Daoy (cell line): ENCODE measurements around the gene CNNM4. TPM values are rescaled to one million over a fixed set of nuclear protein-coding genes. Genes with fewer than 3 reads are reported as not detected.

Experiments
- DNase-seq: peaks from one replicate; pipeline ENCODE4 v3.0.0-alpha.2; 2015; ENCODE audit warnings: low read depth
- total RNA-seq: library from RNA; depleted of rRNA; stranded (reverse); fragments of >200 nt; shearing (Covaris generic); gene quantifications from 2 replicates; pipeline ENCODE4 v1.2.3, GENCODE V29; 2014

The CNNM4 gene
- total RNA-seq, 1 experiment from 2014 or later, result 2.6 TPM

- DNase-seq, result no peak
These were observed 71.7 kb downstream of the CNNM4 start for GRCh38 chr2:96832408-96832753.

- DNase-seq, result no peak
These were observed 72.2 kb downstream of the CNNM4 start for GRCh38 chr2:96832754-96833507.

GRCh38 chr2:96835830-96836229 is 75.1 kb downstream of the CNNM4 start:
- no peak for DNase-seq

GRCh38 chr2:96837575-96837974 is 76.9 kb downstream of the CNNM4 start:
- no peak for DNase-seq

GRCh38 chr2:96838345-96839292 is 77.9 kb downstream of the CNNM4 start:
- DNase-seq, result no peak

DNA sequence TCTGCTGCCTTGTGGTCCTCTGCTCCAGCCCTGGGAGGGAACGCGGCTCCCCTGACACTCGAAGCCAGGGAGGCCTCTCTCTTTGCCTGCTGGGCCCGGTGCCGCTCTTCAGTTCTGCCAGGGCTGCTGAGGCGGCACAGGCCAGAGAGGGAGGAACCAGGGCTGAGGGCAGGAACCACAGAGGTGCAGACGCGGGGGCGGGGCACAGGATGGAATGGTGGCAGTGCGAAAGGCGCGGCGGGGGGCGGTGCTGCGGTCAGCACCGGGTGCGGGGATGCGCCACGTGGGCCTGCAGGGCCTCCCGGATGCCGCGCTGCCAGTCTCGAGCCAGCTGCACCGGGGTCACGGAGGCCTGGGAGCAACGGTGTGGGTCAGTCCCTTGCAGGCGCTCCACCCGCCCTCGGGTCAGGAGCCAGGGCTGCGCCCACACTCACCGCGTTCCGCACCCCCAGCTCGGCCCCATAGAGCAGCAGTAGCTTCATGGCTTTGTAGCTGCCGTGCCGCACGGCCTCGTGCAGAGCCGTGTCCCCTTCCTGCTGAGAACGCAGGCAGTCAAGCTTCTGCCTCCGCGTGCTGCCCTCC is 78.7 kb downstream of the CNNM4 start:
- DNase-seq, result no peak

GRCh38 chr2:96839875-96840850 is 79.5 kb downstream of the CNNM4 start:
- no peak for DNase-seq

GRCh38 chr2:96841701-96842495 is 81.2 kb downstream of the CNNM4 start:
- DNase-seq, result no peak

- no peak for DNase-seq
These were observed 81.9 kb downstream of the CNNM4 start for GRCh38 chr2:96842600-96842999.

DNA sequence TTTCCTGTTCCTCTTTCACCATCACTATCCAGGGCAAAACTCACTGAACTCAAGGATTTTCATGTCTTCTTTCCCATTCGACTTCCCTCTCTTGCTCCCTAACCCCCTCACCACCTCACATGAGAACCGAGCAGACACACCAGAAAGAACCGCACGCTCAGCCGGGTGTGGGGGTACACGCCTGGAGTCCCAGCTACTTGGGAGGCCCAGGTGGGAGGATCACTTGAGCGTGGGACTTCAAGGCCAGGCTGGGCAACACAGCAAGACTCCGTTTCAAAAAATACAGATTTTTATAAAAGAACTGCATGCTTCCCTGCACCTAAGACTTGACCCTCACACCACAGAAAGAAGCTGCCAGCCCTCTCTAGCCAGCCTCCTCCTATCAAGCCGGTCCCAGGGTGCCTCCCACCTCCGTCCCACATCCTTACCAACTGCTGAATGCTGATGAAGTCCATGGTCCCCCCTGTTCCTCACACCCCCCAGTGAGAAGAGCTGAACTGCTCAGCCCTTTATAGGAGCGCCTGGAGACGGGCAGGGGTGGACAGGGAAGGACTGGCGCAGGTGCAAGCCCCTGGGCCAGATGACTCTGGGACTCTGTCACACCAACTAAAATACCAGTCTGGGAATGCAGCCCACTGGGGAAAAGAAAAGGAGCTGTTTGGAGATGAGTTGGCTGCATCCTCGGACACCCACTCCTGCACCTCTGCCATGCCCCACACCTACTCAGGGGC is 83.0 kb downstream of the CNNM4 start, which contains the start of gene ANKRD23:
Gene ANKRD23, minus strand, starts transcription at position 484 of the 731 bp plus-strand sequence. Its CDS starts 29 bp downstream, at position 455.
- no peak for DNase-seq

DNA sequence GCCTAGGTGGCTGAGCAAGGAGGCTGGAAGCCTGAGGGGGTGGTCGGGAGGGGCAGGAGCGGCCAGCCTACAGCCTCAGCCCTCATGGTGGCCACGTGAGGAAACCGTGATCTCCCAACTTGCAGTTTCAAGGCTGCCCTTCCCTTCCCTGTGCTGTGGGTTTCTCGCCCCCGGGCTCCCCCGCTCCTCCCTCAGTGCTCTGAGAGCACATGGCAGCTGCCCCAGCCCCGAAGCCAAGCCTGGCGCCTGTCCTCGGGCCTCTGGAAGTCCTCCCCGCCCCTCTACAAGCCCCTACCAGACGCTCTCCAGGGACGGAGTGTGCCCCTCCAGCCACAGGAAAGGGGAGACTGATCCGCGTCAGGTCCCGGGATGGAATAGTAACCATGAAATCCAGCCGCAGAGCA is 83.7 kb downstream of the CNNM4 start:
- DNase-seq, result no peak

DNA sequence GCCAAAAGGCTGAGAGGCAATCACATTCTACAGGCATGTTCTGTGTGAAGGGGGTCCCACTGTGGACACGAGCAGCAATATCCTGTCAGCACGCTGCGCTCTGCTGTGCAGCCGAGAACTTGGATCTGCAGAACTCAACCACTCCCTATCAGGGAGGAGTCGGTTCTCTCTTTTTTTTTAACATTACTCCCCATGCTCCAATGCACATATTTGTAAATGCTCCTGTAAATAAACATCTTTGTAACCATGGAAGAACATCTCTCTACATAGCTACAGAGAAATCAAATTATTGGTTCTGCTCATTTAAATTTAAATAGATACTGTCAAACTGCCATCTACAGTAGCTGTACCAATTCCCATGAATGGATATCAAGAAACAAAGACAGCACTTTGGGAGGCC is 86.1 kb downstream of the CNNM4 start:
- no peak for DNase-seq

DNA sequence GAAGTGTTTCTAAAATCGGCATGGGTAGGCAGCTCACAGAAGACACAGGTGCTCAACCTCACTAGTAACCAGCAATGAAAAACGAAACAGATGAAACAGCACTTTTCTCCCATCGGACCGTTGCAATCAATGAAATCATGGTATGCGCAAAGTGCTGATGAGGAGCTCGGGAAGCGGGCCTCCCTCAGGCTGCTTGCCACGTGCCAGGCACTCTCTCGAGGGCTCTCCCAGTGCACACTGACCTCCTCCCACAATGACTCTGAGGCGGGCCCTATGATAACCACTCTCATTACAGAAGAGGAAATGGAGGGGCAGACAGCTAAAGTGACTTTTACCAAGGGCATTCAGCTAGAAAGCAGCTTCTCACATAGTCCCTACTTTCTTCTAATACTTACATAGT is 86.9 kb downstream of the CNNM4 start:
- no peak for DNase-seq

DNA sequence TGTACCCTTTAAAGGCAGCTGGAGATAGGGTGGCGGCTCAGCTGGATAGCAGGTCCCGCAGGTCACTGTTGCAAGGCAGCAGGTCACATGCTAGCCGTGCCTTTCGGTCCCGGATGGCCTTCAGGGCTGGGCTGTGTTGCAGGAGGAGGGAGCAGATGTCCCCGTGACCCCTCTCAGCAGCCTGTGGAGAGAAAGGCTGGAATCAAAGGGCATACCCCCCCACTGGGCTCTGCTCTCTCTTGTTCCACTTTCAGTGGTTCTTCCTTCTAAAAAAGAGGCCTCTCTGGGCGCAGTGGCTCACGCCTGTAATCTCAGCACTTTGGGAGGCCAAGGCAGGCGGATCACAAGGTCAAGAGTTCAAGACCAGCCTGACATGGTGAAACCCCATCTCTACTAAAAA is 87.6 kb downstream of the CNNM4 start:
- no peak for DNase-seq

DNA sequence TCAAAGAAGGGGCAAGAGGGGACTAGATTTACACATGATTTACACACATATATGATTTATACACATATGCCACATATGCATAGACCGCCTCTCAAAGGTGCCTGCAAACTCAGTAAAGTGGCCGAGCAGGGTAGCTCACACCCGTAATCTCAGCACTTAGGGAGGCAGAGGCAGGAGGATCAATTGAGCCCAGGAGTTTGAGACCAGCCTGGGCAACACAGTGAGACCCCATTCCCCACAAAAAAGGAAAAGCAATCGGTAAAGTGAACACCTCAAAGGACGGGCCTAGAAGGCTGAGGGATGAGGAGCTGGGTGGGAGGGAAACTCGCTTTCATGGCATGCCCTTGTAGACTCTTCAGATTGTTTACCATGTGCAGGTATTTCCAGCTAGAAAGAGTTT is 92.0 kb downstream of the CNNM4 start:
- no peak for DNase-seq

DNA sequence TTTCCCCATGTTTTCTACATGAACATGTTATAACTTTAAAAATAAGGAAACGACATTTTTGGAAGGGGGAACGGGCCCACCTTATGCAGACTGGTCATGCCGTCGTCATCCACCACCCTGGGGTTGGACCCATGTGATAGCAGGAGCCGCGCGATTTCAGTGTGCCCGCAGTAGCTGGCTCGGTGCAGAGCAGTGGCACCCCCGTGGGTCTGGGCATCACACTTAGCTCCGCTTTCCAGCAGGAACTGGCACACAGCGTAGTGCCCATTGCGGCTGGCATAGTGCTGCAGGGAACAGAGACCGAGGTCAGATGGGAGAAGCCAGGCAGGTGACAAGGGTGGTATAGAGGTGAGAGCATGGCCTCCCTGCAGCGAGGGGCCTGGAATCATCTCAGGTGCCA is 92.6 kb downstream of the CNNM4 start:
- no peak for DNase-seq

DNA sequence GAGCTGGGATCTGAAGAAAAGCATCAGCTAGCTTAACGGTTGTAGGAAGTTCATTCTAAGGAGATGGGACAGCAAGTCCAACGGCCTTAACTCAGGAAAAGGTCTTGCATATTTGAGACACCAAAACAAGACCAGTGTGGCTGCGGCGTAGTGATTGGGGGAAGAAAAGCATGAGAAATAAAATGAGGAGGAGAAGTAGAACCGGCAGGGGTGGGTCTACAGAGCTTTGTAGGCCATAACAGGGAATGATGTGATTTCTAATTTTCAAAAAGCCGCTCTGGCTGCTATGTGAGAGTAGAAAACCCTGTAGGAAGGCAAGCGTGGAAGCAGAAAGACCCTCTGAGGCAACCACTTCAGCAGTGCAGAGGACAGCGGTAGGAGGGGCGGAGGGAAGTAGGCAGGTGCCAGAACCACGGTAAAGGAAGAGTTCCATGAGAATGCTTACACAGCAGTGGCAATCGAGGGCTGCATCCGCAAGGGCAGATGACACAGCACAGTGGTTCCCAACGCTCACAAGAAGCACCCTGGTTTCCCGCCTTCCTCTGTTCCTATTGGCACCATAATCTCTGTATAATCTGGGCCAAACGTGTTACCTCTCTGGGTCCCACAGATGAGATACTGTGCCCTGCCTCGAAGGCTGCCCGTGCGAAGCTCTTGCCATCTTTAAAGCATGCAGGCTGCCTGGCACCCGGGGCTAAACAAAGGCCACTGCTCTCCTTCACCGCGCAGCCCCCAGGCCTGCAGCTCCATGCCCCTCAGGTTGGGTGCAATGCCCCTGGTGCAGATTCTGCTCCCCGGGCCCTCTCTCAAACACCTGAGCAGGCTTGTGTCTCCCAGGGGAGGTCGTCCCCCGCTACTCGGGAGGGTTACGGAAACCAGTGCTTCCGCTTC is 96.3 kb downstream of the CNNM4 start:
- DNase-seq, result peak; percentile 44

DNA sequence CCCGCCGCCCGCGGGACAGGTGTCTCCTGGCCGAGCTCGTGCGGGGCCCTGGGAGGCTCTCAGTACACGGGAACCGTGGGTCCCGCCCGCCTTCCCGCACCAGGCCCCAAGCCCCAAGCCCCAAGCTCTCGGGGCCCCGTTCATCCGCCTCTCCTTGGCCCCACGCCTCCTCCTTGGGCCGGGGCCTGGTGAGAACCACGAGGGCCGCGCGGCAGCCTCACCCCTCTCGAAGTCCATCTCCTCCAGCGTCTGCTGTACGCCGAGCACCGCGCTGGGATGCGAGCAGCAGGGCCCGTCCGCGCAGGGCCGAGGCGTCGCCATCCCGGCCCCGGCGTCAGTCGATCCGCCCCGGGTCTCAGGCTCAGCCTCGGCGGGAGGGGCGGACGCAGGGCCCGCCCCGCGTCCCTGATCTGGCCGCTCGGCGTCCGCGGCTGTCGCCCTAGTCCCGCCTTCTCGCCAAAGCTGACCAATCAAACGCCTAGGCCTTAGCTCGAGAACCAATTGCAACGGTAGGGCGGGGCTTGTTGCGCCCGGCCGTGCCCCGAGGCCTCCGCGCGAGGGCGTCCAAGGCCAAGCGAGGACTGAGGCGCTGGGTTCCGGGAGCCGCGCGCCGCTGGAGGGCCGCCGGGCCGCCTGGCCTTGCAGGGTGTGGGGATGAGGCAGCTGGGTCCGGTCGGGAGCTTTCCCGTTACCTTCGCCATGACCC is 97.1 kb downstream of the CNNM4 start, which contains the start of gene ANKRD39:
Gene ANKRD39, minus strand, starts transcription at position 350 of the 706 bp plus-strand sequence. Its CDS starts 29 bp downstream, at position 321.
- DNase-seq, result peak; percentile 99
